NCI-H2081 treated with DMSO at 0.1 percent for 48 hours (cell line): ENCODE results near the gene DIPK1A.

Source experiments
- DNase-seq: peaks from one replicate; lab custom pipeline; 2025; lab: John Stamatoyannopoulos, UW

DIPK1A gene

GRCh38 chr1:92842082-92843045 lies 118.9 kb downstream of the DIPK1A start:
- DNase-seq, result no peak

DNA sequence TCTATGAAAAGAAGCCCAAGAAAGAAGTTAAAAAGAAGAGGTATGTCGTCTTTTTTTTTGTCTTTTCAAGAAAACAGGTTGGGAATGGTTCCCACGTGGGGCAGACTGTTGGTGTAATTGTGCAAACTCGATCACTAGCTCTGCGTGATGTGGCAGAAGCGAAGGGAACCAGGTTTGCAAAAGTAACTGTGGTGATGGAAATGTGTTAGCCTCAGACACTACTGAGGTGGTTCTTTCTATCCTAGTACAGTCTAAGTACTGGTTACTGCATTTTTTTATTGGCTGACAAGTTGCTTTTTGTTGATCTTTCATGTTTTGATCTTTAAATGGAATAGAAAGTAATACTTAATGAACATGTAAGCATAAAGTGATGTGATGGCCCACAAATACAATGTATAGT lies 120.7 kb downstream of the DIPK1A start:
- DNase-seq, result no peak

DNA sequence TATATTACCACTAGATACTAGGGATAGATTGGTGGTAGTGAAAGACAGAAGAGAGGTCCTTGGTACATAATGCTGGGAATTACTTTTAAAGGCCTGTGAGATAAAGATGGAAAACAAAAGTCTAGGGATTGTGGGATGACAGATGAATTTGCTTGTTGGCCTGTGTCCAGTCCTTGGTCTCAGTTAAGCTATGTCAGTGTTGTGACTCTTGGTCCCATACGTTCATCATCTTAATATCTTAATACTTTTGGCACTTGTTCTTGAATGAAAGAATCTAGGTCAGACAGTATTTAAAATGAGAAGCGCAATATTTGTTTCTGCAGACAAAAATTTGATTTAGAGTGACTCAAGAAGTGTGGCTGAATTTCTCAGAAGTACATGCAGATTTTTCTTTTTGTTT lies 121.8 kb downstream of the DIPK1A start:
- DNase-seq, result no peak

GRCh38 chr1:92838519-92838918 lies 122.7 kb downstream of the DIPK1A start:
- no peak for DNase-seq

GRCh38 chr1:92837062-92837461 lies 124.2 kb downstream of the DIPK1A start:
- no peak for DNase-seq

DNA sequence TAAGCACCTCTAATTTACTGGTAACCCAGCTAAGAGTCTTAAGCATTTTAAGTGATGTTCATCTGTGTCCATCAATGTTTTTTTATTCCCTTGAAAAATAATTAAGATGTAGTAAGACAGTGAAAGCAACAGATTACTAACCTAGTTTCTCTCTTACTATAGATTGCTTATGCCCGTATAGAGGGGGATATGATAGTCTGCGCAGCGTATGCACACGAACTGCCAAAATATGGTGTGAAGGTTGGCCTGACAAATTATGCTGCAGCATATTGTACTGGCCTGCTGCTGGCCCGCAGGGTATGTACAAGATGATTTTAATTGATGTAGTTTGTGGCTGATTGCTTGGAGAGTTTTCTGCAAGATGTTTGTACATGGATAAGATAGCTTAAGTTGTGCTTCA lies 126.6 kb downstream of the DIPK1A start:
- no peak for DNase-seq

- DNase-seq, result no peak
Observed at GRCh38 chr1:92833840-92834239, 127.4 kb downstream of the DIPK1A start.

- DNase-seq, result no peak
Observed at GRCh38 chr1:92832537-92833114, 128.6 kb downstream of the DIPK1A start.

GRCh38 chr1:92831762-92832536 lies 129.3 kb downstream of the DIPK1A start, which contains the start of gene RPL5:
Gene RPL5 (plus strand): TSS chr1:92832040. CDS start chr1:92832115, 75 bp downstream.
- DNase-seq, result peak; percentile 65

- DNase-seq, result no peak
Observed at GRCh38 chr1:92831368-92831761, 129.9 kb downstream of the DIPK1A start.

GRCh38 chr1:92826792-92827191 lies 134.5 kb downstream of the DIPK1A start:
- no peak for DNase-seq

GRCh38 chr1:92822879-92823278 lies 138.4 kb downstream of the DIPK1A start:
- DNase-seq, result no peak

- no peak for DNase-seq
Observed at GRCh38 chr1:92820551-92820950, 140.7 kb downstream of the DIPK1A start.

DNA sequence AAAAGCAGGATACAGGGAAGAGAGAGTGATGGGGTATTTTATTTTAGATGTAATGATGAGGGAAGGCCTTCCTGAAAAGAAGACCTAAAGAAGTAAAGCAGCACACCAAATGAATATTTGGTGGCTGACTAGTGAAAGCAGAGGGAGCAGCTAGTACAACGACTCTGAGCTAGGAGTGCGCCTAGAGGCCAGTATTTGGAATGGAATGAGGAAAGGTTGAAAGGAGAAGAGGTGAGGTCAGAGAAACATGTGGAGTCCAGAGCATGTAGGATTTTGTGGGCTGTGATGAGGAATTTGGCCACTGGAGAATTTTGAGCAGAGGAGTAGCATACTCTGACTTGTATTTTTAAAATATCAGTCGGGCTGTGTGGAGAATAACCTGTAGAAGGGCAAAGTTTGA lies 141.2 kb downstream of the DIPK1A start:
- DNase-seq, result no peak

DNA sequence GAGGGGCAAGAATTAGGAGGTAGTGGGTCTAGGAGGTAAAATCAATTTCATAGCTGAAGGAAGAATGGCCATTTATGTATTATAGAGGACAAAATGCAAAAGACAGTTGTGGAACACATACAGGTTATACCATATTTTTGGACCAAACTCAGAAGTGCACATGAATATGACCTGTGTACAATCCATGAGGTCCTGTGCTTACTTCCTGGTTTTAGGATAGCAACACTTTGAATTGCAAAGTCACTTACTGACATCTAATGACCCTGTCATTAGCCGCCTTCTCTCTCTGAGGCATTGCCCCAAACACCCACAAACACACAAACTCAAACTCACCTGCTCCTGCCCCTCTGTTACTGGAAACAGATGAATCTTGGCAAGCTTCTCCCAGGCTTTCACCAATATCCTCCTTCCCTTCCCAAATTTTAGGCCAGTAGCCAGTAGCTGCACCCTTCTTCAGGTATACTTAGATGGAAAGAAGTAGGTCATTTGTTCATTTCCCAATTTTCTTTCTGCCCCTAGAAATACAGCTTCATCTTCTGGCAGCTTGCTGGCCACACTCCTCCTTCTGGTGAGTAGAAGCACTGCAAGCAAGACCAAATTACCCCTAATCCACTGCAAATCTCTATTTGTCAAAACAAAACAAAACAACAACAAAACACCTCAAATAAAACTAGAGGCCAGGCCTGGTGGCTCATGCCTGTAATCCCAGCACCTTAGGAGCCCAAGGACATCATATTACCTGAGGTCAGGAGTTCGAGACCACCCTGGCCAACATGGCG lies 143.1 kb downstream of the DIPK1A start:
- no peak for DNase-seq

GRCh38 chr1:92817137-92817697 lies 144.0 kb downstream of the DIPK1A start:
- no peak for DNase-seq

- no peak for DNase-seq
Observed at GRCh38 chr1:92816732-92817131, 144.5 kb downstream of the DIPK1A start.

DNA sequence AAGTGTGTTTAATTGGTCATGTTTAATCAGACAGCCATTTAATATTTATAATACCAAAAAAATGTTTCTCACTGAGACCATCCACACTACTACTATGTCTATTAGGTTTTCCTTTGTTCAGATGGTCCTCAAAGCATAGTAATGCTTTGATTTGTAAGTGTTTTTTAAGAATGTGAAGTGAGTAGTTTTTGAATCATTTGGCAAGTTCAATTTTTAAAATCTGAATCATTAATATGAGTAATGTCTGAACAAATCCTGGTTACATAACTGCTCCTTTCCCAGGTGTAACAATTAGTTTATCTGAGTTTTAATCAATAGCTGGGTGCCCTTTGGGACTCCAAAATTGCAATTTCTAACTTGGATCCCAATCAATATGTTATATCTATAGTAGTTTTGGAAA lies 152.9 kb downstream of the DIPK1A start:
- no peak for DNase-seq

GRCh38 chr1:92805216-92805615 lies 156.0 kb downstream of the DIPK1A start:
- no peak for DNase-seq

GRCh38 chr1:92804721-92805201 lies 156.5 kb downstream of the DIPK1A start:
- DNase-seq, result no peak

DNA sequence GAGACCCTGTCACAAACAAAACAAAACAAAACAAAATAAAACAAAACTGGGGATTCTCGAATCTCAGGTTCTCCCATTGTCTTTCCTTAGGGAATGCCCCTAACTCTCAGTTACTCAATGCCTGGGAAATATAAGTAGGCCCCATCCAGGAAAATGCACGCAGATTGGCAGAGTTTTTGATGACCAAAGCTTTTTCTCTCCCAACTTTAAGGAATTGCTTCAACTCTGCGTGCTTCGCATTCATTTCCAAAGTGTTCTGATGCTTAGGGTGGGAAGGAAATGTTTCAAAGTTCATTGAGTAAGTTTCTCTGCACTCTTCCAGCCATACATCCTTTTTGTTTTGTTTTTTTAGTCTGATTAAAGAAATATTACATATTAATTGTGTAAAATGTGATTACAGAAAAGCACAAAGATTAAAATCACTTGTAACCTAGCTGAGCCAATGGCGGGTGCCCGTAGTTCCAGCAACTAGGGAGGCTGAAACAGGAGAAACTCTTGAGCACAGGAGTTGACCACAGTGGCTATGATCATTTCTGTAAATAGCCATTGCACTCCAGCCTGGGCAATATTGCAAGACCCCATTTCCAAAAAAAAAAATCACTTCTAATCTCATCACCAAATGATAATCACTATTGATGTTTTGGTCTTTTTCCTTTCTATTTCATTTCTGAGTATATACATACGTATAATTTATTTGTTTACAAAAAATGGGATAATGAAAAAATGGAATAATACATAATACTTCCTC lies 157.9 kb downstream of the DIPK1A start:
- DNase-seq, result no peak
